Measurements from ENCODE around the gene SDC4.

SDC4 gene

GRCh38 chr20:45304464-45304999 lies 43.7 kb downstream of the SDC4 start:
- DNase-seq (ENCODE audit: extremely low spot score, insufficient read length, low read depth) (no peak), FAIRE-seq (no peak)

- FAIRE-seq (no peak), DNase-seq (ENCODE audit: extremely low spot score, insufficient read length, low read depth) (no peak)
Measured at GRCh38 chr20:45303586-45304463, 44.4 kb downstream of the SDC4 start.

- no peak for DNase-seq (ENCODE audit: extremely low spot score, insufficient read length, low read depth)
- no peak for FAIRE-seq
Measured at GRCh38 chr20:45301824-45302271, 46.4 kb downstream of the SDC4 start.

- no peak for DNase-seq (ENCODE audit: extremely low spot score, insufficient read length, low read depth)
- peak; percentile 56 for FAIRE-seq
Measured at GRCh38 chr20:45300961-45301360, 47.3 kb downstream of the SDC4 start.

GRCh38 chr20:45299786-45300185 lies 48.4 kb downstream of the SDC4 start:
- no peak for FAIRE-seq
- DNase-seq (ENCODE audit: extremely low spot score, insufficient read length, low read depth), result no peak

- FAIRE-seq (no peak), DNase-seq (ENCODE audit: extremely low spot score, insufficient read length, low read depth) (no peak)
Measured at GRCh38 chr20:45297786-45298497, 50.3 kb downstream of the SDC4 start.

GRCh38 chr20:45294659-45295058 lies 53.6 kb downstream of the SDC4 start:
- no peak for FAIRE-seq
- no peak for DNase-seq (ENCODE audit: extremely low spot score, insufficient read length, low read depth)

- FAIRE-seq, result no peak
Measured at GRCh38 chr20:45294003-45294368, 54.2 kb downstream of the SDC4 start.

GRCh38 chr20:45293041-45294002 lies 54.9 kb downstream of the SDC4 start:
- DNase-seq (ENCODE audit: extremely low spot score, insufficient read length, low read depth) (peak; percentile 59), FAIRE-seq (no peak)

More at GRCh38 chr20:45294003-45294368, 54.2 kb downstream of the SDC4 start:
- DNase-seq (ENCODE audit: extremely low spot score, insufficient read length, low read depth), result no peak

- no peak for FAIRE-seq
Measured at GRCh38 chr20:45292343-45292742, 55.9 kb downstream of the SDC4 start.

GRCh38 chr20:45291526-45291925 lies 56.7 kb downstream of the SDC4 start:
- FAIRE-seq, result no peak
- DNase-seq (ENCODE audit: extremely low spot score, insufficient read length, low read depth), result no peak

More at GRCh38 chr20:45292343-45292742, 55.9 kb downstream of the SDC4 start:
- DNase-seq (ENCODE audit: extremely low spot score, insufficient read length, low read depth), result no peak

GRCh38 chr20:45290677-45291355 lies 57.4 kb downstream of the SDC4 start:
- FAIRE-seq (peak; percentile 60), DNase-seq (ENCODE audit: extremely low spot score, insufficient read length, low read depth) (peak; percentile 58)

GRCh38 chr20:45289942-45290676 lies 58.1 kb downstream of the SDC4 start:
- DNase-seq (ENCODE audit: extremely low spot score, insufficient read length, low read depth) (no peak), FAIRE-seq (no peak)

- DNase-seq (ENCODE audit: extremely low spot score, insufficient read length, low read depth) (no peak), FAIRE-seq (no peak)
Measured at GRCh38 chr20:45288860-45289259, 59.4 kb downstream of the SDC4 start.

GRCh38 chr20:45288376-45288775 lies 59.8 kb downstream of the SDC4 start:
- DNase-seq (ENCODE audit: extremely low spot score, insufficient read length, low read depth) (no peak), FAIRE-seq (no peak)

GRCh38 chr20:45283551-45284057 lies 64.6 kb downstream of the SDC4 start:
- no peak for FAIRE-seq
- DNase-seq (ENCODE audit: extremely low spot score, insufficient read length, low read depth), result no peak

- FAIRE-seq, result no peak
- DNase-seq (ENCODE audit: extremely low spot score, insufficient read length, low read depth), result no peak
Measured at GRCh38 chr20:45282700-45283550, 65.3 kb downstream of the SDC4 start.

All from GM18507 (cell line).